K562 (cell line): ENCODE data around the gene GAB2. TPM values are rescaled to one million over a fixed set of nuclear protein-coding genes. Genes with fewer than 3 reads are reported as not detected.

Experiments used
- EGR1 ChIP-seq: fragments of 450-650 bp; conservative IDR thresholded peaks from 2 replicates; pipeline ENCODE4 v1.6.1; 2017; ENCODE audit warnings: mild to moderate bottlenecking
- ESRRA ChIP-seq: fragments of 450-650 bp; IDR thresholded peaks from 2 replicates; pipeline ENCODE4 v1.6.1; 2014; ENCODE audit warnings: low read depth, mild to moderate bottlenecking, moderate library complexity, borderline replicate concordance
- HDAC8 ChIP-seq: fragments of 450-650 bp; IDR thresholded peaks from 2 replicates; pipeline ENCODE4 v1.6.1; 2016; ENCODE audit warnings: mild to moderate bottlenecking, missing genetic modification characterization, moderate library complexity, missing compliant biosample characterization
- MNT ChIP-seq, 2 experiments: fragments of 450-650 bp; conservative IDR thresholded peaks; 2 replicates each; pipeline ENCODE4 v1.6.1; 2017; ENCODE audit warnings: mild to moderate bottlenecking in 2 of 2, moderate library complexity in 2 of 2
- POLR3A ChIP-seq: IDR thresholded peaks from 2 replicates; pipeline ENCODE4 v1.6.1; 2011; ENCODE audit warnings: borderline replicate concordance, mild to moderate bottlenecking, moderate library complexity; ENCODE audit not compliant: insufficient read length, insufficient read depth; ENCODE audit errors: extremely low read depth
- TEAD4 ChIP-seq, 2 experiments: sonication (generic) in 1 of 2; formaldehyde crosslinking in 1 of 2; IDR thresholded peaks; 2 replicates each; pipeline versions ENCODE4 v1.6.1 to v1.8.0; 2012 to 2022; ENCODE audit warnings: borderline replicate concordance in 1 of 2, inconsistent platforms in 1 of 2, low read length in 1 of 2, mild to moderate bottlenecking in 1 of 2, missing genetic modification reagents in 1 of 2
- ZNF316 ChIP-seq: fragments of 450-650 bp; IDR thresholded peaks from 2 replicates; pipeline ENCODE4 v1.6.1; 2016
- polyA plus RNA-seq, 8 experiments: library from polyadenylated mRNA; depleted of rRNA in 4 of 8; stranded (reverse) in 5 of 8; unstranded in 3 of 8; fragments of >200 nt; fragmentation: Nextera tagmentation in 2 of 8; fragmentation: Illumina TruSeq in 1 of 8; extraction: Ambion mirVana in 2 of 8; extraction: Trizol in 1 of 8; gene quantifications; 2 replicates each; pipeline versions ENCODE4 v1.2.1 to v1.2.3, GENCODE V29; 2011 to 2014; ENCODE audit warnings: inconsistent platforms in 1 of 8, missing spikeins in 1 of 8
- total RNA-seq, 7 experiments: library from RNA; depleted of rRNA in 6 of 7; stranded (reverse); fragments of >200 nt in 6 of 7; fragmentation: Illumina TruSeq in 2 of 7; extraction: Trizol in 2 of 7; gene quantifications; 2 replicates each; pipeline versions ENCODE4 v1.2.1 to v1.2.3, GENCODE V29; 2011 to 2021; ENCODE audit warnings: low replicate concordance in 1 of 7
- TF ChIP-seq, protein P1 (sequence below): fragments of 450-650 bp; IDR thresholded peaks from 2 replicates; pipeline ENCODE4 v1.6.1; 2017; ENCODE audit warnings: antibody characterized with exemption, mild to moderate bottlenecking
- TF ChIP-seq, protein P2 (sequence below): fragments of 450-650 bp; IDR thresholded peaks from 2 replicates; pipeline ENCODE4 v1.6.1; 2016; ENCODE audit warnings: mild to moderate bottlenecking, moderate library complexity

The GAB2 gene
- total and polyA plus RNA-seq, 9 of the 15 experiments (the other 6 are each of a cell fraction or from before 2014, with no cell fraction given), result 2.3 to 35.2 (median 16.1) TPM

GRCh38 chr11:78325274-78325781, 92.3 kb downstream of the GAB2 start (continued):
- TF ChIP-seq MNT (conservative IDR thresholded peaks at IDR 0.05) (0 out of 4 replicates have a peak, but pooled peaks of 1 of the 2 experiments have one; percentile 12), EGR1 (peak; percentile 91), HDAC8 (tag) (no peak), TEAD4 (IDR thresholded peaks at IDR 0.05; ENCODE audit: low read length) (peak; percentile 62; the same call in 1 of the 2 replicates), TEAD4 (CRISPR knock-in tag; IDR thresholded peaks at IDR 0.05; ENCODE audit: borderline replicate concordance) (no peak), ESRRA (peak; percentile 63; the same call in 1 of the 2 replicates), ZNF316 (peak; percentile 45; the same call in 1 of the 2 replicates), POLR3A (no peak)
- TF ChIP-seq, protein P1, sequence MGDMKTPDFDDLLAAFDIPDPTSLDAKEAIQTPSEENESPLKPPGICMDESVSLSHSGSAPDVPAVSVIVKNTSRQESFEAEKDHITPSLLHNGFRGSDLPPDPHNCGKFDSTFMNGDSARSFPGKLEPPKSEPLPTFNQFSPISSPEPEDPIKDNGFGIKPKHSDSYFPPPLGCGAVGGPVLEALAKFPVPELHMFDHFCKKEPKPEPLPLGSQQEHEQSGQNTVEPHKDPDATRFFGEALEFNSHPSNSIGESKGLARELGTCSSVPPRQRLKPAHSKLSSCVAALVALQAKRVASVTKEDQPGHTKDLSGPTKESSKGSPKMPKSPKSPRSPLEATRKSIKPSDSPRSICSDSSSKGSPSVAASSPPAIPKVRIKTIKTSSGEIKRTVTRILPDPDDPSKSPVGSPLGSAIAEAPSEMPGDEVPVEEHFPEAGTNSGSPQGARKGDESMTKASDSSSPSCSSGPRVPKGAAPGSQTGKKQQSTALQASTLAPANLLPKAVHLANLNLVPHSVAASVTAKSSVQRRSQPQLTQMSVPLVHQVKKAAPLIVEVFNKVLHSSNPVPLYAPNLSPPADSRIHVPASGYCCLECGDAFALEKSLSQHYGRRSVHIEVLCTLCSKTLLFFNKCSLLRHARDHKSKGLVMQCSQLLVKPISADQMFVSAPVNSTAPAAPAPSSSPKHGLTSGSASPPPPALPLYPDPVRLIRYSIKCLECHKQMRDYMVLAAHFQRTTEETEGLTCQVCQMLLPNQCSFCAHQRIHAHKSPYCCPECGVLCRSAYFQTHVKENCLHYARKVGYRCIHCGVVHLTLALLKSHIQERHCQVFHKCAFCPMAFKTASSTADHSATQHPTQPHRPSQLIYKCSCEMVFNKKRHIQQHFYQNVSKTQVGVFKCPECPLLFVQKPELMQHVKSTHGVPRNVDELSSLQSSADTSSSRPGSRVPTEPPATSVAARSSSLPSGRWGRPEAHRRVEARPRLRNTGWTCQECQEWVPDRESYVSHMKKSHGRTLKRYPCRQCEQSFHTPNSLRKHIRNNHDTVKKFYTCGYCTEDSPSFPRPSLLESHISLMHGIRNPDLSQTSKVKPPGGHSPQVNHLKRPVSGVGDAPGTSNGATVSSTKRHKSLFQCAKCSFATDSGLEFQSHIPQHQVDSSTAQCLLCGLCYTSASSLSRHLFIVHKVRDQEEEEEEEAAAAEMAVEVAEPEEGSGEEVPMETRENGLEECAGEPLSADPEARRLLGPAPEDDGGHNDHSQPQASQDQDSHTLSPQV, result peak; percentile 42; the same call in 1 of the 2 replicates
- TF ChIP-seq, protein P2, sequence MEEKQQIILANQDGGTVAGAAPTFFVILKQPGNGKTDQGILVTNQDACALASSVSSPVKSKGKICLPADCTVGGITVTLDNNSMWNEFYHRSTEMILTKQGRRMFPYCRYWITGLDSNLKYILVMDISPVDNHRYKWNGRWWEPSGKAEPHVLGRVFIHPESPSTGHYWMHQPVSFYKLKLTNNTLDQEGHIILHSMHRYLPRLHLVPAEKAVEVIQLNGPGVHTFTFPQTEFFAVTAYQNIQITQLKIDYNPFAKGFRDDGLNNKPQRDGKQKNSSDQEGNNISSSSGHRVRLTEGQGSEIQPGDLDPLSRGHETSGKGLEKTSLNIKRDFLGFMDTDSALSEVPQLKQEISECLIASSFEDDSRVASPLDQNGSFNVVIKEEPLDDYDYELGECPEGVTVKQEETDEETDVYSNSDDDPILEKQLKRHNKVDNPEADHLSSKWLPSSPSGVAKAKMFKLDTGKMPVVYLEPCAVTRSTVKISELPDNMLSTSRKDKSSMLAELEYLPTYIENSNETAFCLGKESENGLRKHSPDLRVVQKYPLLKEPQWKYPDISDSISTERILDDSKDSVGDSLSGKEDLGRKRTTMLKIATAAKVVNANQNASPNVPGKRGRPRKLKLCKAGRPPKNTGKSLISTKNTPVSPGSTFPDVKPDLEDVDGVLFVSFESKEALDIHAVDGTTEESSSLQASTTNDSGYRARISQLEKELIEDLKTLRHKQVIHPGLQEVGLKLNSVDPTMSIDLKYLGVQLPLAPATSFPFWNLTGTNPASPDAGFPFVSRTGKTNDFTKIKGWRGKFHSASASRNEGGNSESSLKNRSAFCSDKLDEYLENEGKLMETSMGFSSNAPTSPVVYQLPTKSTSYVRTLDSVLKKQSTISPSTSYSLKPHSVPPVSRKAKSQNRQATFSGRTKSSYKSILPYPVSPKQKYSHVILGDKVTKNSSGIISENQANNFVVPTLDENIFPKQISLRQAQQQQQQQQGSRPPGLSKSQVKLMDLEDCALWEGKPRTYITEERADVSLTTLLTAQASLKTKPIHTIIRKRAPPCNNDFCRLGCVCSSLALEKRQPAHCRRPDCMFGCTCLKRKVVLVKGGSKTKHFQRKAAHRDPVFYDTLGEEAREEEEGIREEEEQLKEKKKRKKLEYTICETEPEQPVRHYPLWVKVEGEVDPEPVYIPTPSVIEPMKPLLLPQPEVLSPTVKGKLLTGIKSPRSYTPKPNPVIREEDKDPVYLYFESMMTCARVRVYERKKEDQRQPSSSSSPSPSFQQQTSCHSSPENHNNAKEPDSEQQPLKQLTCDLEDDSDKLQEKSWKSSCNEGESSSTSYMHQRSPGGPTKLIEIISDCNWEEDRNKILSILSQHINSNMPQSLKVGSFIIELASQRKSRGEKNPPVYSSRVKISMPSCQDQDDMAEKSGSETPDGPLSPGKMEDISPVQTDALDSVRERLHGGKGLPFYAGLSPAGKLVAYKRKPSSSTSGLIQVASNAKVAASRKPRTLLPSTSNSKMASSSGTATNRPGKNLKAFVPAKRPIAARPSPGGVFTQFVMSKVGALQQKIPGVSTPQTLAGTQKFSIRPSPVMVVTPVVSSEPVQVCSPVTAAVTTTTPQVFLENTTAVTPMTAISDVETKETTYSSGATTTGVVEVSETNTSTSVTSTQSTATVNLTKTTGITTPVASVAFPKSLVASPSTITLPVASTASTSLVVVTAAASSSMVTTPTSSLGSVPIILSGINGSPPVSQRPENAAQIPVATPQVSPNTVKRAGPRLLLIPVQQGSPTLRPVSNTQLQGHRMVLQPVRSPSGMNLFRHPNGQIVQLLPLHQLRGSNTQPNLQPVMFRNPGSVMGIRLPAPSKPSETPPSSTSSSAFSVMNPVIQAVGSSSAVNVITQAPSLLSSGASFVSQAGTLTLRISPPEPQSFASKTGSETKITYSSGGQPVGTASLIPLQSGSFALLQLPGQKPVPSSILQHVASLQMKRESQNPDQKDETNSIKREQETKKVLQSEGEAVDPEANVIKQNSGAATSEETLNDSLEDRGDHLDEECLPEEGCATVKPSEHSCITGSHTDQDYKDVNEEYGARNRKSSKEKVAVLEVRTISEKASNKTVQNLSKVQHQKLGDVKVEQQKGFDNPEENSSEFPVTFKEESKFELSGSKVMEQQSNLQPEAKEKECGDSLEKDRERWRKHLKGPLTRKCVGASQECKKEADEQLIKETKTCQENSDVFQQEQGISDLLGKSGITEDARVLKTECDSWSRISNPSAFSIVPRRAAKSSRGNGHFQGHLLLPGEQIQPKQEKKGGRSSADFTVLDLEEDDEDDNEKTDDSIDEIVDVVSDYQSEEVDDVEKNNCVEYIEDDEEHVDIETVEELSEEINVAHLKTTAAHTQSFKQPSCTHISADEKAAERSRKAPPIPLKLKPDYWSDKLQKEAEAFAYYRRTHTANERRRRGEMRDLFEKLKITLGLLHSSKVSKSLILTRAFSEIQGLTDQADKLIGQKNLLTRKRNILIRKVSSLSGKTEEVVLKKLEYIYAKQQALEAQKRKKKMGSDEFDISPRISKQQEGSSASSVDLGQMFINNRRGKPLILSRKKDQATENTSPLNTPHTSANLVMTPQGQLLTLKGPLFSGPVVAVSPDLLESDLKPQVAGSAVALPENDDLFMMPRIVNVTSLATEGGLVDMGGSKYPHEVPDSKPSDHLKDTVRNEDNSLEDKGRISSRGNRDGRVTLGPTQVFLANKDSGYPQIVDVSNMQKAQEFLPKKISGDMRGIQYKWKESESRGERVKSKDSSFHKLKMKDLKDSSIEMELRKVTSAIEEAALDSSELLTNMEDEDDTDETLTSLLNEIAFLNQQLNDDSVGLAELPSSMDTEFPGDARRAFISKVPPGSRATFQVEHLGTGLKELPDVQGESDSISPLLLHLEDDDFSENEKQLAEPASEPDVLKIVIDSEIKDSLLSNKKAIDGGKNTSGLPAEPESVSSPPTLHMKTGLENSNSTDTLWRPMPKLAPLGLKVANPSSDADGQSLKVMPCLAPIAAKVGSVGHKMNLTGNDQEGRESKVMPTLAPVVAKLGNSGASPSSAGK, result peak; percentile 42
